Keratinocyte (primary cell): Measurements from ENCODE around the gene RAPGEF1. TPM values are rescaled to one million over a fixed set of nuclear protein-coding genes. Genes with fewer than 3 reads are reported as not detected.

Source experiments
- DNase-seq: peaks from one replicate; pipeline ENCODE4 v3.0.0-alpha.2; 2011; ENCODE audit warnings: low read depth, missing footprints, low spot score
- FAIRE-seq: peaks from 2 replicates; lab custom pipeline; 2011; peaks lifted over from hg19 to GRCh38; lab: Jason Lieb, UNC
- H2AFZ ChIP-seq: 2 replicates; pipeline ENCODE4 v1.6.0; 2012; ENCODE audit warnings: low read length, control low read depth, inconsistent platforms; ENCODE audit not compliant: control insufficient read depth
- H3K27ac ChIP-seq: 2 replicates; pipeline ENCODE4 v1.5.1; 2011; ENCODE audit warnings: low read length; ENCODE audit not compliant: control insufficient read depth, insufficient read depth
- H3K27me3 ChIP-seq: 3 replicates; pipeline ENCODE4 v1.6.0; 2011; ENCODE audit warnings: low read length; ENCODE audit not compliant: control insufficient read depth, insufficient read depth; ENCODE audit errors: extremely low read depth
- H3K36me3 ChIP-seq, 2 experiments: 2 replicates in 1 of 2; 3 replicates in 1 of 2; pipeline ENCODE4 v1.5.1; 2011; ENCODE audit warnings: low read length in 2 of 2, mild to moderate bottlenecking in 1 of 2; ENCODE audit not compliant: control insufficient read depth in 2 of 2, insufficient read depth in 2 of 2; ENCODE audit errors: extremely low read depth in 1 of 2
- H3K4me1 ChIP-seq: 3 replicates; pipeline ENCODE4 v1.5.1; 2011; ENCODE audit warnings: low read length; ENCODE audit not compliant: control insufficient read depth, insufficient read depth; ENCODE audit errors: extremely low read depth
- H3K4me2 ChIP-seq: 3 replicates; pipeline ENCODE4 v1.6.0; 2011; ENCODE audit warnings: low read depth, low read length; ENCODE audit not compliant: control insufficient read depth, insufficient read depth; ENCODE audit errors: extremely low read depth
- H3K4me3 ChIP-seq, 3 experiments: fragments of 200-600 bp in 1 of 3; sonication (generic) in 1 of 3; 2 replicates in 2 of 3; 3 replicates in 1 of 3; pipeline ENCODE4 v1.5.1; 2011 to 2016; ENCODE audit warnings: low read length in 3 of 3, mild to moderate bottlenecking in 3 of 3, control low read depth in 2 of 3, inconsistent platforms in 1 of 3, low read depth in 1 of 3, mixed read lengths in 1 of 3, mixed run types in 1 of 3, moderate library complexity in 1 of 3; ENCODE audit not compliant: control insufficient read depth in 2 of 3, insufficient read depth in 2 of 3; ENCODE audit errors: extremely low read depth in 1 of 3
- H3K79me2 ChIP-seq: 2 replicates; pipeline ENCODE4 v1.6.0; 2012; ENCODE audit warnings: low read length; ENCODE audit not compliant: control insufficient read depth, insufficient read depth
- H3K9ac ChIP-seq: 3 replicates; pipeline ENCODE4 v1.6.0; 2011; ENCODE audit warnings: low read length; ENCODE audit not compliant: control insufficient read depth, insufficient read depth; ENCODE audit errors: extremely low read depth
- H3K9me1 ChIP-seq: 3 replicates; pipeline ENCODE4 v1.6.0; 2011; ENCODE audit warnings: low read length; ENCODE audit not compliant: control insufficient read depth, insufficient read depth; ENCODE audit errors: extremely low read depth
- H3K9me3 ChIP-seq: 2 replicates; pipeline ENCODE4 v1.5.1; 2012; ENCODE audit warnings: low read depth, low read length; ENCODE audit not compliant: control insufficient read depth
- H4K20me1 ChIP-seq: 3 replicates; pipeline ENCODE4 v1.6.0; 2011; ENCODE audit warnings: low read length; ENCODE audit not compliant: control insufficient read depth, insufficient read depth; ENCODE audit errors: extremely low read depth
- CTCF ChIP-seq, 3 experiments: IDR thresholded peaks in 1 of 3; conservative IDR thresholded peaks in 1 of 3; optimal IDR thresholded peaks in 1 of 3; 2 replicates in 2 of 3; 3 replicates in 1 of 3; pipeline versions ENCODE3 to v1.5.1; 2011; ENCODE audit warnings: low read length in 3 of 3, mild to moderate bottlenecking in 3 of 3, moderate library complexity in 2 of 3, control low read depth in 1 of 3, inconsistent platforms in 1 of 3; ENCODE audit not compliant: insufficient read depth in 2 of 3; ENCODE audit errors: extremely low read depth in 1 of 3
- EZH2 ChIP-seq: IDR thresholded peaks from one replicate; pipeline ENCODE4 v1.6.1; 2012; ENCODE audit warnings: inconsistent platforms, mild to moderate bottlenecking, low read length, moderate library complexity
- dilution Hi-C: fragments of 300-500 bp; cut with MboI; formaldehyde crosslinking; loops from one replicate; pipeline ENCODE4 v1.7.0; 2020; ENCODE audit warnings: low sequenced_read_pairs; ENCODE audit not compliant: extremely low pct_ligation_motif_present
- polyA plus RNA-seq, 5 experiments: library from polyadenylated mRNA; depleted of rRNA in 3 of 5; stranded (reverse) in 3 of 5; stranded (forward) in 1 of 5; unstranded in 1 of 5; fragments of >200 nt; gene quantifications; 1 replicate in 1 of 5; 2 replicates in 3 of 5; 3 replicates in 1 of 5; pipeline versions ENCODE4 v1.2.1 to v1.2.3, GENCODE V29; 2011 to 2012; ENCODE audit warnings: missing spikeins in 2 of 5, low read depth in 1 of 5, low replicate concordance in 1 of 5

RAPGEF1 gene
- polyA plus RNA-seq, 1 donor (not counting 4 experiments of a cell fraction or from before 2014, with no cell fraction given) = 18.5 TPM

DNA sequence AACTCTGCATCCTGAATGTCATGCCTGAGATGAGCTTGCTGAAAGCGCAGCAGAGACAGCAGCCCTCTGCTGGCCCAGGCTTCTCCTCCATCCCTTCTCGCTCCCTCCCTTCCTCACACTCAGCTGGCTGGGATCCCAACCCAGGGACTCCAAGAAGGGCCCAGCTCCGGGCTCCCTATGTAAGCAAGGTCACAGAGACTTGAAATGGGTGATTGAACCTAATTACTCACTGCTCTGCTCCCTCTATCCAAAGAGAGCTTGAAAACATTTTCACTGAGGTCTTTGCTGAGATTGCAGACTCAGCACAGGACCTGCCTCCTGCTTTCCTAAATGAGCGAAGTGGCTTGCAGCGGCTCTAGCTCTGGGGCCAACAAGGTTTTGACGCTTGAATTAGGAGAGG, 42.8 kb downstream of the RAPGEF1 start:
- Histone ChIP-seq H3K4me1 (peaks cover 17% of the 10 kb centered on the region), H3K36me3 (no peaks in the 10 kb centered on the region), H3K27me3 (no peaks in the 10 kb centered on the region), H3K9ac (no peak overlapping the region), H3K9me1 (peaks cover 2% of the 10 kb centered on the region), H3K79me2 (peaks cover 48% of the 10 kb centered on the region), H4K20me1 (peaks cover 2% of the 10 kb centered on the region), H2AFZ (no peak overlapping the region), H3K9me3 (no peaks in the 10 kb centered on the region), H3K27ac (no peak overlapping the region), H3K4me2 (no peak overlapping the region), H3K4me3 (no peak overlapping the region)
- dilution Hi-C loops = no loop called here
- FAIRE-seq = no peak
- TF ChIP-seq EZH2 = no peak
- TF ChIP-seq CTCF (optimal IDR thresholded peaks at IDR 0.05 in 1 of 3, IDR thresholded peaks at IDR 0.05 in 1 of 3, conservative IDR thresholded peaks at IDR 0.05 in 1 of 3; ENCODE audit: extremely low read depth in 1 of 3, insufficient read depth in 2 of 3, low read length in 3 of 3) = no peak
- no peak for DNase-seq

DNA sequence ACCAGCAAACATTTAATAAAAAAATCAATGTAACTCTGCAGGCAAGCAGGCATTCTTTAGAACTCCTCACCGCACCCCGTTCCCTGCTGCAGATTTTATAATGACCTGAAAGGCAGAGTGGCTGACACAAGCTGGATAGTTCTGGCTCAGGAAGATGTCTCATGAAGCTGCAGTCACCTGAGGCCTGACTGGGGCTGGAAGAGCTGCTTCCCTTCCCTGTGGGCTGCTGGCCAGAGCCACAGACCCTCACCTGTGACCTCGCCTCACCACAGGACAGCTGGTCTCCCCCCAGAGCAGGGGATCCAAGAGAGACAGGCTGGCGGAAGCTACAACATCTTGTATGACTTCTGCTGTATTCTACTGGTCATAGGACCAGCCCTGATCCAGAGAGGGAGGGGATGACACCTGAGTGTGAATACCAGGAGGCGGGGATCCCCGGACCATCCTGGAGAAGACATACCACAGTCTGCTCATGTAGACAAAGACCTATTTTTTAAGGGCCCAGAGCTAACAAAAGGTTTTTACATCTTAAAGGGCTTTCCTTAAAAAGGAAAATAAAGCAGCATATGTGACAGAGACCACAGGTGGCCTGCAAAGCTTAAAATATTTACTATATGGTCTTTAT, 43.9 kb downstream of the RAPGEF1 start:
- Histone ChIP-seq H3K4me1 (peaks cover 13% of the 10 kb centered on the region), H3K36me3 (no peaks in the 10 kb centered on the region), H3K79me2 (peaks cover 41% of the 10 kb centered on the region), H3K4me3 (no peak overlapping the region), H3K27me3 (no peaks in the 10 kb centered on the region), H3K4me2 (no peak overlapping the region), H3K9me1 (peaks cover 2% of the 10 kb centered on the region), H3K9me3 (no peaks in the 10 kb centered on the region), H3K27ac (no peak overlapping the region), H4K20me1 (peaks cover 2% of the 10 kb centered on the region), H2AFZ (no peak overlapping the region), H3K9ac (no peak overlapping the region)
- no peak for FAIRE-seq
- dilution Hi-C loops = no loop called here
- TF ChIP-seq EZH2 = no peak
- no peak for TF ChIP-seq CTCF (optimal IDR thresholded peaks at IDR 0.05 in 1 of 3, IDR thresholded peaks at IDR 0.05 in 1 of 3, conservative IDR thresholded peaks at IDR 0.05 in 1 of 3; ENCODE audit: extremely low read depth in 1 of 3, insufficient read depth in 2 of 3, low read length in 3 of 3)
- no peak for DNase-seq
